OCI-M2 (cell line): ENCODE measurements around the gene UBTD1.
A peak's percentile ranks its signal among the peaks of the same experiment; 100 is the strongest.
"Not testable (repeated sequence)": the region's sequence is repeated elsewhere in the genome, so short reads cannot be mapped to it uniquely, and the experiment has no call there.

Experiments used
- DNase-seq: peaks from one replicate; lab custom pipeline; 2025; ENCODE audit not compliant: unreplicated experiment; lab: John Stamatoyannopoulos, UW

Gene UBTD1

GRCh38 chr10:97537186-97537869 is 38.6 kb downstream of the UBTD1 start:
- DNase-seq, result no peak

GRCh38 chr10:97538411-97538810 is 39.7 kb downstream of the UBTD1 start:
- DNase-seq, result no peak

DNA sequence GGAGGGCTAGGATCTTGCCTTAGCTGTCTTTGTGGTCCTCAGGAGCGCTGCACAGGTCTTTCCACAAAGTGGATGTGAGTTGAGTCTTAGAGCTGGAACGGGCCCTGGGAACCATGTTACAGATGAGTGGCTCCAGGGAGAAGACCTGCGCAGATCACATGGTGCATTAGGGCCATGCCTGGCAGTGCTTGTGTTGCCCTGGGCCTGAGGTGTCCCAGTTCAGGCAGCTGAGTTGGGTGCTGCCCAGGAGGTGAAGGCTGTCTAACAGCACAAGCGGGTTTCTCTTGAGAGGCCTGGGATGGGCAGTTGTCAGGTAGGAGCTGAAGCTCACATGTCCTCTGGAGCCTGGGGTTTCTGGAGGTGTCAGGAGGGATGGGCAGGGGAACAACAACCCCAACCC is 40.1 kb downstream of the UBTD1 start:
- no peak for DNase-seq

DNA sequence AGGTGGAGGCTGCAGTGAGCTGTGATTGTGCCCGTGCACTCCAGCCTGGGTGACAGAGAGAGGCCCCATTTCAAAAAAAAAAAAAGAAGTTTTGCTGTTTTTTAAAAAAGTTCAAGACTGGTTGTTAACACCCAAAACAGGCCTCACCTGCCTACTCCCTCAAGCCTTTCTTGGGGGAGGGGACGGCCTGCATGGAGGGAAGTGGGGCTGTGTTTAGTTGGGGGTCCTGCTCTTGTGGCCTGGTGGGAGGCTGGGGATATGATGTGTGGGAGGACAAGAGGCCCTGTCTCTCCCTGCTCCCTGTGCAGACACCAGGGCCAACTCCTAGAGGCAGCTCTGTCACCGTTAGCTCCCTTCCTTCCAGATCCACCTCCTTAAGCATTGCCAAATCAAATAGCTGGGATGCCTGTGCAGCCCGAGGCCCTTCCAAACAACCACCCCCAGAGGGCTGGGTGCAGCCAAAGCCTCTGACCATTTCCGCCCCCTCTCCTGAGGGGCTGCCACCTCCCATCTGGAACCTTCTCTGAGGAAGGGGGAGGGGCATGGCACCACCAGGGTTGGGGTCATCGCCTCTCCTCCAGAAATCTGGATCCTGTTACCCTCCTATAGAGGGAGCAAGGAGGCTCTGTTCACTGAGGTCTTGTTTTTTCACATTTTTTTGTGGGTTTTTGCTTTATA is 40.9 kb downstream of the UBTD1 start:
- DNase-seq, result no peak

DNA sequence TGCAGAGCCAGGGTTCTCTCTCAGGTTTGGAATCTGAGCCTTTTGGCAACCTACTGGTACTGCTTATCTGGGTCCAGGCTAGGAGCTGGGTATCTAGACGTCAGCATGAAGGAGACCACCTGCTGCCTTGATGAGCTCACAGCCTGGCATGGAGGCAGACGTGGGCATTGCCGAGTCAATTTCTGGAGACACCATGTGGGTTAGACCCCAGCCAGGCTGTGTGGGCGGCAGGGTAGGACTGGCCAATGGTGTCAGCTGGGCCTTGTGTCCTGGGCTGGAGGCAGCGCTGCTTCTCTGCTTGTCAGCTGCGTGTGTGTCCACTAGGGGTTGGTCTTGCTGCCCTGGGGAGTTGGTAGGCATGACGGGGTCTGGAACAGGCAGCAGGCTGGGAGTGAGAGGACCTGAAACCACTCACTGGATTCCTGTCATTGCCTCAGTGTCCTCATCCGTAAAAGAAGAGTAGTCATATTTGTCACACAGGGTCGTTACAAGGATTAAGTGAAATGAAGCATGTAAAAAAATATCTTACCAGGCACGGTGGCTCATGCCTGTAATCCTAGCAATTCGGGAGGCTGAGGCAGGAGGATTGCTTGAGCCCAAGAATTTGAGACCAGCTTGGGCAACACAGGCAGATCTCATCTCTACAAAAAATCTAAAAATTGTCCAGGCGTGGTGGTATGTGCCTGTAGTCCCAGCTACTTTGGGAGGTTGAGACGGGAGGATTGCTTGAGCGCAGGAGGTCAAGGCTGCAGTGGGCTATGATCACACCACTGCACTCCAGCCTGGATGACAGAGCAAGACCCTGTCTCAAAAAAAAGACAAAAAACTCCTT is 42.2 kb downstream of the UBTD1 start:
- no peak for DNase-seq

DNA sequence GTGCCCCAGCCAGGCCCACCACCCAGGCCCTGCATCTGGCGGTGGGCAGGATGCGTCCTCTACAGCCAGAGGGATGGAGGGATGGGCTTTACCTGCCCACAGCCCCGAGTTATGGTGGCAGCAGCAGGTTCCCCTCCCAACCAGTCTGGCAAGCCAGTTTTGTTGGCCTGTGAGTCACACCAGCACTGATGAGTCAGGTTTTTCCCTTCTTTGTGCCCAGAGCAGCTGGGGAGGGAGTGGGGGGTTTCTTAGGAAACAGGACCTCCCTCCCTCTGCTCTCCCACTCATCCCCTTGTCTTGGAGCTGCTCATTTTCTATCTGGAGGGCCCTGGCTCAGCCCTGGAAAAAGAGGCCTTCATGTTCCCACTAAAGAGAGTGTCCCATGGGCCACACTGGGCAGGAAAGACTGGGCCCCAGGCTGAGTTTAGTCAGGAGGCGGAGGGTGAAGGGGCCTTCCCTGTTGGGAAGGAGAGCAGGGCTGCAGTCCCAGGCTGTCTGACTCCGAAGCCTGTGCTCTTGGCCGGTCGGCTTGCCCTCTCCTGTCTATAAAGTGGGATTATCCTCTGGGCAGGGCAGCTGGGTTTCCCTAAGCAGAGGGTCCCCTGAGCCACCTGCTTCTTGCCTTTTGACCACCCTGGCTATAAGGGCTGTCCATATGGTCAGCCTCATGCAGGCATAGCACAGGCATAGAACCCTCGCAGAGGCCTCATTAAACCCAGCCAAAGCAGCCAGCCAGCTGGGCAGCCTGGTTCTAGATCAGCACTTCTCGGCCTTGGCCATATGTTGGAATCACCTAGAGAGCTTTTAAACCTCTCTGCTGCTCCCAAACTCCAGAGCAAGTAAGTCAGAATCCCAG is 43.7 kb downstream of the UBTD1 start:
- DNase-seq, result no peak

GRCh38 chr10:97543025-97543546 is 44.4 kb downstream of the UBTD1 start:
- peak; percentile 20 for DNase-seq

GRCh38 chr10:97546456-97547270 is 47.9 kb downstream of the UBTD1 start:
- DNase-seq, result no peak

- DNase-seq, result no peak
Observed at GRCh38 chr10:97547271-97547600, 48.5 kb downstream of the UBTD1 start.

GRCh38 chr10:97547962-97548361 is 49.2 kb downstream of the UBTD1 start:
- DNase-seq, result no peak

- no peak for DNase-seq
Observed at GRCh38 chr10:97548828-97549455, 50.2 kb downstream of the UBTD1 start.

DNA sequence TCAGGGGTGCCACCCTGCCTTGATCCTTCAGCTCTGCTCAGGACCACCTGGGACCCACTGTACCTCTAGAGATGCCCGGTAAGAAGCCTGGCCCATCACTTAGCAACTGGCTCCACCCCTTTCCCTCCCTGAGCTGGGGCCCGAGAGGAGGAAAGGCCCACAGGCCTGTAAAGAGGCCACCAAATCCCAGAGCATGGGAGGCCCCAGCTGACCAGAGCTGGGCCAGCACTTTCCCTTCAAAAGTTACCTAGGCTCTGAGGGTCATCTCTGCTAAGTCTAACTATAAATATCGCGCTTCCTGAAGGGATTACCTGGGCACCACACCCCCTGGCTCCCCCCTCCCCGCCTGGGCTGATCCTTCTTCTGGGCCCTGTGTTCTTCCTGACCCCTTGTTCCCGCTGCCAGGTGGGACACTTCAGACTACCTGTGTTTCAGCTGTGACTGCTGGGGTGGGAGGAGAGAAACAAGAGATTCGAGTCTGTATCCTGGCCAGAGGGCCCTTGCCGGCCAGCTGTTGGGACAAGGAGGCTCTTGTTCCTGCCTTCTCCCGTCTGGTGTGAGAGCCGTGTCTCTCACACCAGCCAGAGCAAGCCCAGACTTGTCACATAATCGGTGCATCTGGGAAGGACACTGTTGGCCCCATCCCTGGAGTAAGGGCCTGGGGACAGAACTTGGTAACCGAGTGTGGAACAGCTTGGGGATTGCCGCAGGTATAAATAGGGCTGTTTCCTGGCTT is 51.0 kb downstream of the UBTD1 start:
- DNase-seq, result no peak

DNA sequence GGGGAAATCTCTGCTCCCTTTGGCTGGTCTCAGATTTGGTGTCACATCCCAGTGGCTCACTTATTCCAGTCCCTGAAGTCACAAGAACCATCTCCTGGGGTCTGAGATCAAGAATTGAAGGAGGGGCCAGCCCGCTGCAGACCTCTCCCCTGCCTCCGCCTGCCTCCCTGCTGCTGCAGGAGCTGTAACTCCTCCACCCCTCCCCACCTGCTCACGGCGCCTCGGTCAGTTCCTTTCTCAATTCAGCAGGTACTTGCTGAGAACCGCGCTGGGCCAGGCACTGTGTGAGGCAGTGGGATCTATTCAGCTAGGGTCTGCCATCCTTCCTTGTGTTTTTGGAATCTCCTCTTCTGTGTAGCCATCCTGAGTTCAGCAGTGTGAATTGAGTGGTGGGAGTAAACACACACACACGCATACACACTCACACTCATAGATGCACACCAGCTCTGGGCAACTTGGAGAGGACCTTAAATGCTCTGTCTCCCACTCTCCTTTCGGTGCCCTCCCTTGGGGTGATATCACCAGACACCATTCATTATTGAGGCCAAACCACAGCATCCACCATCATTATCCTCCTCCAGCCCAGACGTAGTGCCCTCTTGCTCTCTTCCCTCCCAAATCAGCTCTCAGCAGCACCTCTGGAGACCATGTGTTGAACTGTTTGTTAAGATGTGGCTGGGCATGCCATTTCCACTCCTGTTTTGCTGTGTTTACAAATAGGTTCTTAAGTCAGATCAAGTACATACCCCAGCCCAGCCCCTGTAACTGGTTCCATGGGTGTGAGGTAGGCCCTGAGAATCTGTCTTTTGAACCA is 51.8 kb downstream of the UBTD1 start:
- no peak for DNase-seq

DNA sequence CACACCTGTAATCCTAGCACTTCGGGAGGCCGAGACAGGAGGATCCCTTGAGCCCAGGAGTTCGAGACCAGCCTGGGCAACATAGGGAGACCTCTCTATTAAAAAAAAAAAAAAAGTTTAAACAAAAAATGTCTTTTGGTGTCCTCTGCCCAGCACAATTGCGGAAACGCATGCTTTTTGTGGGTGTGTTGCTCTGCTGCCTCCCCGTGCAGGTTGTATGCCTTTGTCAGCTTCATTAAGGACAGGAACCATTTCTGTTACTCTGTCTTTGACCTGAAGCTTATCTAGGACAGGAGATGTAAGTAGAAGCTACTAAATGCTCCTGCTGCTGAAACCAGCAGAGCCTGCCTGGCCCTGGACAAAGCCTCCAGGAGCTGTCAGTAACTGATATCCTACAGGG is 52.5 kb downstream of the UBTD1 start:
- no peak for DNase-seq

- DNase-seq, result peak; percentile 8
Observed at GRCh38 chr10:97553575-97554031, 54.9 kb downstream of the UBTD1 start.

DNA sequence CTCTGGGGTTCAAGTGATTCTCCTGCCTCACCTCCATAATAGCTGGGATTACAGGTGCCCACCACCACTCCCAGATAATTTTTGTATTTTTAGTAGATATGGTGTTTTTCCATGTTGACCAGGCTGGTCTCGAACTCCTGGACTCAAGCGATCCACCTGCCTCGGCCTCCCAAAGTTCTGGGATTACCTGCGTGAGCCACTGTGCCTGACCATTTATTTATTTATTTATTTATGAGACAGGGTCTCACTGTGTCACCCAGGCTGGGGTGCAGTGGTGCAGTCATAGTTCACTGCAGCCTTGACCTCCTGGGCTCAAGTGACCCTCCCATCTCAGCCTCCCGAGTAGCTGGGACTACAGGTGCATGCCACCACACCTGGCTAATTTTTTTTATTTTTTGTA is 55.6 kb downstream of the UBTD1 start:
- not testable (repeated sequence) for DNase-seq

DNA sequence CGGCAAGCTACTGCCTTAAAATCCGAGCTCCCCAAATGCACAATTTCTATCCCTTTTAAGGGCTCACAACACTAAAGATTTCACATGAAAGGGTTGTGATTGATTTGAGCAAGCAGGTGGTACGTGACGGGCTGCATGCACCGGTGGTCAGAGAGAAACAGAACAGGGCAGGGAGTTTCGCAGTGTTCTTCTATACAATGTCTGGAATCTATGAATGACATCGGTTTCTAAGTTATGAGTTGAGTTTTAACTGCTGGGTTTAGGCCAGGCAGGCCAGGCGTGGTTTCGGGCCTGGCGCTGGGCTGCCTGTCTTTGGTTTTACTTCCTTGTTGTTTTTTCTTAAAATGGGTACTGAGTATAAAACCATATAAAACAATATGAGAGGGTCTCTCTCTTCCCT is 56.8 kb downstream of the UBTD1 start:
- DNase-seq, result not testable (repeated sequence)
